ENCODE results near the gene MOK. TPM values are rescaled to one million over a fixed set of nuclear protein-coding genes. Genes with fewer than 3 reads are reported as not detected.

MOK gene
- total RNA-seq, 1 donor = 86.1 TPM

DNA sequence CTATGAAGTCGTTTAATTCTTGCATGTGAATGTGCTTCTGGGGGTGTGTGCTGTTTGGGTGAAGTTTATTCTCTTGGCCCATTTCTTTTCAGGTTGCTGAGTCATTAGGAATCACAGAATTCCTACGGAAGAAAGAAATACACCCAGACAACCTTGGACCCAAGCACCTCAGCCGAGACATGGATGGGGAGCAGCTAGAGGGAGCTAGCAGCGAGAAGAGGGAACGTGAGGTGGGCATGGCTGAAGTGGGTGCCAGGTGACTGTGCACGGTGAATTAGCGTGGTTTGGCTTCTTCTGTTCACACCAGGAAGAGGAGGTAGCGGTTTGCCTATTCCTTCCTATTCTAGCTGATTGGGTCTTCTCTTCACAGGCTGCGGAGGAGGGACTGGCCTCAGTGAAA lies 33.8 kb upstream of the MOK start:
- Histone ChIP-seq H3K9me3 (ENCODE audit: low read depth, low read length) (no peaks in the 10 kb centered on the region), H3K27ac (ENCODE audit: low read depth, low read length) (no peak overlapping the region), H3K79me2 (ENCODE audit: insufficient read depth, low read length) (no peaks in the 10 kb centered on the region), H3K4me2 (ENCODE audit: insufficient read depth, low read length) (no peak overlapping the region), H2AFZ (ENCODE audit: low read length) (no peak overlapping the region), H3K27me3 (ENCODE audit: insufficient read depth, low read length) (no peaks in the 10 kb centered on the region), H3K4me3 (ENCODE audit: insufficient read depth, low read length) (no peak overlapping the region), H3K36me3 (ENCODE audit: insufficient read depth, low read length) (peaks cover 40% of the 10 kb centered on the region), H3K4me1 (ENCODE audit: insufficient read depth, low read length) (no peaks in the 10 kb centered on the region), H4K20me1 (ENCODE audit: insufficient read depth, low read length) (no peaks in the 10 kb centered on the region)
- TF ChIP-seq, protein P1, sequence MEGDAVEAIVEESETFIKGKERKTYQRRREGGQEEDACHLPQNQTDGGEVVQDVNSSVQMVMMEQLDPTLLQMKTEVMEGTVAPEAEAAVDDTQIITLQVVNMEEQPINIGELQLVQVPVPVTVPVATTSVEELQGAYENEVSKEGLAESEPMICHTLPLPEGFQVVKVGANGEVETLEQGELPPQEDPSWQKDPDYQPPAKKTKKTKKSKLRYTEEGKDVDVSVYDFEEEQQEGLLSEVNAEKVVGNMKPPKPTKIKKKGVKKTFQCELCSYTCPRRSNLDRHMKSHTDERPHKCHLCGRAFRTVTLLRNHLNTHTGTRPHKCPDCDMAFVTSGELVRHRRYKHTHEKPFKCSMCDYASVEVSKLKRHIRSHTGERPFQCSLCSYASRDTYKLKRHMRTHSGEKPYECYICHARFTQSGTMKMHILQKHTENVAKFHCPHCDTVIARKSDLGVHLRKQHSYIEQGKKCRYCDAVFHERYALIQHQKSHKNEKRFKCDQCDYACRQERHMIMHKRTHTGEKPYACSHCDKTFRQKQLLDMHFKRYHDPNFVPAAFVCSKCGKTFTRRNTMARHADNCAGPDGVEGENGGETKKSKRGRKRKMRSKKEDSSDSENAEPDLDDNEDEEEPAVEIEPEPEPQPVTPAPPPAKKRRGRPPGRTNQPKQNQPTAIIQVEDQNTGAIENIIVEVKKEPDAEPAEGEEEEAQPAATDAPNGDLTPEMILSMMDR (IDR thresholded peaks at IDR 0.05; ENCODE audit: extremely low read depth, low read depth, low read length) = no peak
- DNase-seq (ENCODE audit: insufficient read length, low spot score, missing footprints) = no peak

- Histone ChIP-seq H3K4me3 (ENCODE audit: insufficient read depth, low read length) (no peak overlapping the region), H3K4me2 (ENCODE audit: insufficient read depth, low read length) (no peak overlapping the region), H3K36me3 (ENCODE audit: insufficient read depth, low read length) (peaks cover 36% of the 10 kb centered on the region), H4K20me1 (ENCODE audit: insufficient read depth, low read length) (no peaks in the 10 kb centered on the region), H2AFZ (ENCODE audit: low read length) (no peak overlapping the region), H3K4me1 (ENCODE audit: insufficient read depth, low read length) (no peaks in the 10 kb centered on the region), H3K79me2 (ENCODE audit: insufficient read depth, low read length) (no peaks in the 10 kb centered on the region), H3K27ac (ENCODE audit: low read depth, low read length) (no peak overlapping the region), H3K9me3 (ENCODE audit: low read depth, low read length) (no peaks in the 10 kb centered on the region), H3K27me3 (ENCODE audit: insufficient read depth, low read length) (no peaks in the 10 kb centered on the region)
- no peak for DNase-seq (ENCODE audit: insufficient read length, low spot score, missing footprints)
- TF ChIP-seq, protein P1 (IDR thresholded peaks at IDR 0.05; ENCODE audit: extremely low read depth, low read depth, low read length) = no peak
Observed at GRCh38 chr14:102335163-102335562, 30.2 kb upstream of the MOK start.

DNA sequence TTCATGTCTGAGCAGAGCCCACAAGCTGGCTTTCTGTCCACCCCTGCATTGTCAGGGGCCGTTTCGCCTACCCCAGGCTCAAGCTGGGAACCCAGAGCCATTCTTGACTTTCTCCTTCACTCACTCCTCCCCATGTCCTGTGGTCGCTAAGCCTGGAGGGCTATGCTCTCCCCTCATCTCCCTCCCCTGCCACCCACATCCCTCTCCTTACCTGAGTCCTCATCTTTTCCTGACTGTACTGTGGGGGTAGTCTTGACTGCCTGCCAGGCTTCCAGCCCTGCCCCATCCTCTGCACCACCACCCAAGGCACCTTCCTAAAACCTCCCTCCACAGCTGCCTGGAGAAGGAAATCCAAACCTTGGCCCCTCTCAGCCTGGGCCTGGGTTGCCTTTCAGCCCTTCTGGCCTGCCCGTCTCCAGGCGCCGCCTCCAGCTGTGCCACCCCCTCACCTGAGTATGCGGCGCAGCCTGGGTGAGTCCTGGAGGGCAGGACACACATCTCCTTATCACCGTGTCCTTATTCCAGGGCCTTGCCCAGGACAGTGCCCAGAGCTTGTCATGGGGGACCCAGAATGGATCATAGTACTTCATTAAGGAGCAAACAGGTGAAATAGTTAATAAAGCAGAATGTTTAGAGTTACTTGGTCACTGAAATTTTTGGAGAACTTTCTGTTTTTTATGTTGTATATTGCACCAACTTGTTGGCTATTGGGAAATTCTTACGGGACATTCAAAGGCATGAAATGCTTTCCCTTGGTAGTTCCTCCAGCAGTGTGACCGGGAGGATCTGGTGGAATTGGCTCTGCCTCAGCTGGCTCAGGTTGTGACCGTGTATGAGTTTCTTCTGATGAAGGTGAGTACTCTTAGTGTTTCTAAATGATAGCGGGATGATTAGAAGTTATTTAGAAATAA lies 29.1 kb upstream of the MOK start:
- H4K20me1 ChIP-seq (ENCODE audit: insufficient read depth, low read length) = no peaks in the 10 kb centered on the region
- H3K4me2 ChIP-seq (ENCODE audit: insufficient read depth, low read length) = no peak overlapping the region
- H3K79me2 ChIP-seq (ENCODE audit: insufficient read depth, low read length) = no peaks in the 10 kb centered on the region
- no peaks in the 10 kb centered on the region for H3K27me3 ChIP-seq (ENCODE audit: insufficient read depth, low read length)
- DNase-seq (ENCODE audit: insufficient read length, low spot score, missing footprints) = no peak
- H3K27ac ChIP-seq (ENCODE audit: low read depth, low read length) = no peak overlapping the region
- H3K4me1 ChIP-seq (ENCODE audit: insufficient read depth, low read length) = no peaks in the 10 kb centered on the region
- no peaks in the 10 kb centered on the region for H3K9me3 ChIP-seq (ENCODE audit: low read depth, low read length)
- no peak overlapping the region for H2AFZ ChIP-seq (ENCODE audit: low read length)
- H3K4me3 ChIP-seq (ENCODE audit: insufficient read depth, low read length) = no peak overlapping the region
- H3K36me3 ChIP-seq (ENCODE audit: insufficient read depth, low read length) = peaks cover 35% of the 10 kb centered on the region
- TF ChIP-seq, protein P1 (IDR thresholded peaks at IDR 0.05; ENCODE audit: extremely low read depth, low read depth, low read length) = no peak

DNA sequence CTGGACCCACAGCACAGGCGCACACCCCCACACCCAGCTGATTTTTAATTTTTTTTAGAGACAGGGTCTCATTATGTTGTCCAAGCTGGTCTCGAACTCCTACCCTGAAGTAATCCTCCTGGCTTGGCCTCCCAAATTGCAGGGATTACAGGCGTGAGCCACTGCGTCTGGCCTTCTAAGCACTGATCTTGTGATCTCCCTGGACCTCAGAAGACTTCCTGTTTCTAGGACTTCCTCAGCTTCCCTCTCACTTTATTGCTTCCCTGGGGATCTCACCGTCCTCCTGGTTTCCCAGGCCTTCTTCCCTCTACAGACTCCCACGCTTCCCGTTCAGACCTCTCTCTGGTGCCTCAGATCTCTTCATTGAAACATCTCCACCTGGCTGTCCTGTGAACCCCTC lies 28.4 kb upstream of the MOK start:
- no peaks in the 10 kb centered on the region for H3K79me2 ChIP-seq (ENCODE audit: insufficient read depth, low read length)
- H3K9me3 ChIP-seq (ENCODE audit: low read depth, low read length) = no peaks in the 10 kb centered on the region
- no peak for DNase-seq (ENCODE audit: insufficient read length, low spot score, missing footprints)
- no peak overlapping the region for H3K4me3 ChIP-seq (ENCODE audit: insufficient read depth, low read length)
- no peak overlapping the region for H3K4me2 ChIP-seq (ENCODE audit: insufficient read depth, low read length)
- peaks cover 30% of the 10 kb centered on the region for H3K36me3 ChIP-seq (ENCODE audit: insufficient read depth, low read length)
- H2AFZ ChIP-seq (ENCODE audit: low read length) = no peak overlapping the region
- TF ChIP-seq, protein P1 (IDR thresholded peaks at IDR 0.05; ENCODE audit: extremely low read depth, low read depth, low read length) = no peak
- no peaks in the 10 kb centered on the region for H3K4me1 ChIP-seq (ENCODE audit: insufficient read depth, low read length)
- no peaks in the 10 kb centered on the region for H3K27me3 ChIP-seq (ENCODE audit: insufficient read depth, low read length)
- H4K20me1 ChIP-seq (ENCODE audit: insufficient read depth, low read length) = no peaks in the 10 kb centered on the region
- H3K27ac ChIP-seq (ENCODE audit: low read depth, low read length) = no peak overlapping the region

All from osteoblast (primary cell).